Keratinocyte (primary cell): ENCODE measurements around the gene NR1I2. TPM values are rescaled to one million over a fixed set of nuclear protein-coding genes. Genes with fewer than 3 reads are reported as not detected.

ENCODE experiments used
- DNase-seq: peaks from one replicate; pipeline ENCODE4 v3.0.0-alpha.2; 2011; ENCODE audit warnings: low read depth, missing footprints, low spot score
- FAIRE-seq: peaks from 2 replicates; lab custom pipeline; 2011; peaks lifted over from hg19 to GRCh38; lab: Jason Lieb, UNC
- H2AFZ ChIP-seq: 2 replicates; pipeline ENCODE4 v1.6.0; 2012; ENCODE audit warnings: low read length, control low read depth, inconsistent platforms; ENCODE audit not compliant: control insufficient read depth
- H3K27ac ChIP-seq: 2 replicates; pipeline ENCODE4 v1.5.1; 2011; ENCODE audit warnings: low read length; ENCODE audit not compliant: control insufficient read depth, insufficient read depth
- H3K27me3 ChIP-seq: 3 replicates; pipeline ENCODE4 v1.6.0; 2011; ENCODE audit warnings: low read length; ENCODE audit not compliant: control insufficient read depth, insufficient read depth; ENCODE audit errors: extremely low read depth
- H3K36me3 ChIP-seq, 2 experiments: 2 replicates in 1 of 2; 3 replicates in 1 of 2; pipeline ENCODE4 v1.5.1; 2011; ENCODE audit warnings: low read length in 2 of 2, mild to moderate bottlenecking in 1 of 2; ENCODE audit not compliant: control insufficient read depth in 2 of 2, insufficient read depth in 2 of 2; ENCODE audit errors: extremely low read depth in 1 of 2
- H3K4me1 ChIP-seq: 3 replicates; pipeline ENCODE4 v1.5.1; 2011; ENCODE audit warnings: low read length; ENCODE audit not compliant: control insufficient read depth, insufficient read depth; ENCODE audit errors: extremely low read depth
- H3K4me2 ChIP-seq: 3 replicates; pipeline ENCODE4 v1.6.0; 2011; ENCODE audit warnings: low read depth, low read length; ENCODE audit not compliant: control insufficient read depth, insufficient read depth; ENCODE audit errors: extremely low read depth
- H3K4me3 ChIP-seq, 3 experiments: fragments of 200-600 bp in 1 of 3; sonication (generic) in 1 of 3; 2 replicates in 2 of 3; 3 replicates in 1 of 3; pipeline ENCODE4 v1.5.1; 2011 to 2016; ENCODE audit warnings: low read length in 3 of 3, mild to moderate bottlenecking in 3 of 3, control low read depth in 2 of 3, inconsistent platforms in 1 of 3, low read depth in 1 of 3, mixed read lengths in 1 of 3, mixed run types in 1 of 3, moderate library complexity in 1 of 3; ENCODE audit not compliant: control insufficient read depth in 2 of 3, insufficient read depth in 2 of 3; ENCODE audit errors: extremely low read depth in 1 of 3
- H3K79me2 ChIP-seq: 2 replicates; pipeline ENCODE4 v1.6.0; 2012; ENCODE audit warnings: low read length; ENCODE audit not compliant: control insufficient read depth, insufficient read depth
- H3K9ac ChIP-seq: 3 replicates; pipeline ENCODE4 v1.6.0; 2011; ENCODE audit warnings: low read length; ENCODE audit not compliant: control insufficient read depth, insufficient read depth; ENCODE audit errors: extremely low read depth
- H3K9me1 ChIP-seq: 3 replicates; pipeline ENCODE4 v1.6.0; 2011; ENCODE audit warnings: low read length; ENCODE audit not compliant: control insufficient read depth, insufficient read depth; ENCODE audit errors: extremely low read depth
- H3K9me3 ChIP-seq: 2 replicates; pipeline ENCODE4 v1.5.1; 2012; ENCODE audit warnings: low read depth, low read length; ENCODE audit not compliant: control insufficient read depth
- H4K20me1 ChIP-seq: 3 replicates; pipeline ENCODE4 v1.6.0; 2011; ENCODE audit warnings: low read length; ENCODE audit not compliant: control insufficient read depth, insufficient read depth; ENCODE audit errors: extremely low read depth
- CTCF ChIP-seq, 3 experiments: IDR thresholded peaks in 1 of 3; conservative IDR thresholded peaks in 1 of 3; optimal IDR thresholded peaks in 1 of 3; 2 replicates in 2 of 3; 3 replicates in 1 of 3; pipeline versions ENCODE3 to v1.5.1; 2011; ENCODE audit warnings: low read length in 3 of 3, mild to moderate bottlenecking in 3 of 3, moderate library complexity in 2 of 3, control low read depth in 1 of 3, inconsistent platforms in 1 of 3; ENCODE audit not compliant: insufficient read depth in 2 of 3; ENCODE audit errors: extremely low read depth in 1 of 3
- EZH2 ChIP-seq: IDR thresholded peaks from one replicate; pipeline ENCODE4 v1.6.1; 2012; ENCODE audit warnings: inconsistent platforms, mild to moderate bottlenecking, low read length, moderate library complexity
- dilution Hi-C: fragments of 300-500 bp; cut with MboI; formaldehyde crosslinking; loops from one replicate; pipeline ENCODE4 v1.7.0; 2020; ENCODE audit warnings: low sequenced_read_pairs; ENCODE audit not compliant: extremely low pct_ligation_motif_present
- polyA plus RNA-seq, 5 experiments: library from polyadenylated mRNA; depleted of rRNA in 3 of 5; stranded (reverse) in 3 of 5; stranded (forward) in 1 of 5; unstranded in 1 of 5; fragments of >200 nt; gene quantifications; 1 replicate in 1 of 5; 2 replicates in 3 of 5; 3 replicates in 1 of 5; pipeline versions ENCODE4 v1.2.1 to v1.2.3, GENCODE V29; 2011 to 2012; ENCODE audit warnings: missing spikeins in 2 of 5, low read depth in 1 of 5, low replicate concordance in 1 of 5

The NR1I2 gene
- polyA plus RNA-seq, 1 donor (not counting 4 experiments of a cell fraction or from before 2014, with no cell fraction given) = not detected

DNA sequence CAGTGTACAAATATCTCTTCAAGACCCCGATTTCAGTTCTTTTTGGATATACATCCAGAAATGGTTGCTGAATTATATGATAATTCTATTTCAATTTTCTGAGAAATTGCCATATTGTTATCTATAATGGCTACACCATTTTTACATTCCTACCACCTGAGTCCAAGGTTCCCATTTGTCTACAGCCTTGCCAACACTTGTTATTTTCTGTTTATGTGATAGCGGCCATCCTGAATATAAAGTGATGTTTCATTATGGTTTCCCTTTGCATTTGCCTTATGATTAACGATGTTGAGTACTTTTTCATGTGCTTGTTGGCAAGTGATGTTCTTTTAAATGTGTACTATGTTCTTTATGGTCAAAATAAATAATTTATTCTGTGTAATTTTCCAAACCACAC lies 8.5 kb downstream of the NR1I2 start:
- no peaks in the 10 kb centered on the region for H3K4me1 ChIP-seq
- DNase-seq (no peak), FAIRE-seq (no peak)
- no peak overlapping the region for H2AFZ ChIP-seq
- no peaks in the 10 kb centered on the region for H3K9me3 ChIP-seq
- H3K36me3 ChIP-seq = no peaks in the 10 kb centered on the region
- H3K4me3 ChIP-seq = no peak overlapping the region
- no peak overlapping the region for H3K9ac ChIP-seq
- H3K27ac ChIP-seq = no peak overlapping the region
- no peaks in the 10 kb centered on the region for H3K9me1 ChIP-seq
- H3K27me3 ChIP-seq = no peaks in the 10 kb centered on the region
- H3K4me2 ChIP-seq = no peak overlapping the region
- H4K20me1 ChIP-seq = no peaks in the 10 kb centered on the region
- dilution Hi-C loops = no loop called here
- no peaks in the 10 kb centered on the region for H3K79me2 ChIP-seq
- TF ChIP-seq EZH2 (no peak), CTCF (optimal IDR thresholded peaks at IDR 0.05 in 1 of 3, IDR thresholded peaks at IDR 0.05 in 1 of 3, conservative IDR thresholded peaks at IDR 0.05 in 1 of 3; ENCODE audit: extremely low read depth in 1 of 3, insufficient read depth in 2 of 3, low read length in 3 of 3) (no peak)

- H3K9me3 ChIP-seq = no peaks in the 10 kb centered on the region
- H3K9ac ChIP-seq = no peak overlapping the region
- H3K4me2 ChIP-seq = no peak overlapping the region
- TF ChIP-seq CTCF (optimal IDR thresholded peaks at IDR 0.05 in 1 of 3, IDR thresholded peaks at IDR 0.05 in 1 of 3, conservative IDR thresholded peaks at IDR 0.05 in 1 of 3; ENCODE audit: extremely low read depth in 1 of 3, insufficient read depth in 2 of 3, low read length in 3 of 3) (no peak), EZH2 (no peak)
- no peak overlapping the region for H2AFZ ChIP-seq
- no peaks in the 10 kb centered on the region for H3K9me1 ChIP-seq
- no peaks in the 10 kb centered on the region for H3K4me1 ChIP-seq
- no peaks in the 10 kb centered on the region for H4K20me1 ChIP-seq
- DNase-seq = no peak
- dilution Hi-C loops = no loop called here
- H3K27ac ChIP-seq = no peak overlapping the region
- no peak for FAIRE-seq
- H3K4me3 ChIP-seq = no peak overlapping the region
- H3K36me3 ChIP-seq = no peaks in the 10 kb centered on the region
- H3K27me3 ChIP-seq = no peaks in the 10 kb centered on the region
- no peaks in the 10 kb centered on the region for H3K79me2 ChIP-seq
These were observed 10.4 kb downstream of the NR1I2 start for GRCh38 chr3:119792270-119792669.
